IMR-90 (cell line): Measurements from ENCODE around the gene ATF7IP2. TPM values are rescaled to one million over a fixed set of nuclear protein-coding genes. Genes with fewer than 3 reads are reported as not detected.

Experiments
- ATAC-seq: fragments of 200-7000 bp; cut with Tn5 transposase; 2 replicates; pipeline ENCODE4 v1.9.1; 2020; ENCODE audit warnings: low read depth, mild to moderate bottlenecking, moderate library complexity
- BruUV-seq: library from RNA; stranded (reverse); fragments of 400-500 nt; replicated peaks from 2 replicates; lab custom pipeline; 2021; lab: Mats Ljungman, UMichigan
- CTCF ChIA-PET: fragments of 300-600 bp; formaldehyde crosslinking; extraction: SDS; loops from one replicate; lab custom pipeline; 2021; ENCODE audit warnings: antibody characterized with exemption; lab: Yijun Ruan, JAX
- POLR2A ChIA-PET: fragments of 300-600 bp; sonication (Branson Sonifier 250); formaldehyde crosslinking; loops from one replicate; lab custom pipeline; 2022; ENCODE audit warnings: antibody characterized with exemption; ENCODE audit not compliant: unreplicated experiment; lab: Charles Lee
- DNase-seq: peaks from one replicate; pipeline ENCODE4 v3.0.0; 2013
- H2AFZ ChIP-seq: replicated peaks from 2 replicates; pipeline ENCODE3; 2013; ENCODE audit warnings: low read length, mild to moderate bottlenecking; ENCODE audit not compliant: poor library complexity
- H2AK5ac ChIP-seq: 2 replicates; pipeline ENCODE4 v1.6.1; 2013; ENCODE audit warnings: low read depth, low read length, inconsistent platforms
- H2AK9ac ChIP-seq: replicated peaks from 2 replicates; pipeline ENCODE3; 2013; ENCODE audit warnings: mild to moderate bottlenecking, low read depth, low read length, moderate library complexity; ENCODE audit not compliant: poor library complexity
- H2BK120ac ChIP-seq: 2 replicates; pipeline ENCODE4 v1.6.1; 2013; ENCODE audit warnings: low read depth, low read length, inconsistent platforms
- H2BK15ac ChIP-seq: 3 replicates; pipeline ENCODE4 v1.6.1; 2013; ENCODE audit warnings: low read depth, low read length, inconsistent platforms
- H2BK20ac ChIP-seq: 2 replicates; pipeline ENCODE4 v1.6.1; 2013; ENCODE audit warnings: low read depth, mild to moderate bottlenecking, inconsistent platforms, low read length, moderate library complexity
- H2BK5ac ChIP-seq: 2 replicates; pipeline ENCODE4 v1.6.1; 2013; ENCODE audit warnings: mild to moderate bottlenecking, low read depth, low read length, inconsistent platforms; ENCODE audit not compliant: poor library complexity, severe bottlenecking
- H3K14ac ChIP-seq: replicated peaks from 2 replicates; pipeline ENCODE4 v1.6.1; 2013; ENCODE audit warnings: low read depth, low read length, inconsistent platforms
- H3K18ac ChIP-seq: 2 replicates; pipeline ENCODE4 v1.6.1; 2013; ENCODE audit warnings: low read depth, low read length, control low read depth
- H3K23ac ChIP-seq: 2 replicates; pipeline ENCODE4 v1.6.1; 2013; ENCODE audit warnings: low read depth, low read length, inconsistent platforms
- H3K27ac ChIP-seq: 2 replicates; pipeline ENCODE4 v1.5.1; 2013; ENCODE audit warnings: mild to moderate bottlenecking, control low read depth, low read length; ENCODE audit not compliant: insufficient read depth
- H3K27me3 ChIP-seq: 2 replicates; pipeline ENCODE4 v1.6.1; 2013; ENCODE audit warnings: low read length; ENCODE audit not compliant: control insufficient read depth, insufficient read depth
- H3K36me3 ChIP-seq: 2 replicates; pipeline ENCODE4 v1.6.1; 2013; ENCODE audit warnings: low read length, mixed read lengths; ENCODE audit not compliant: control insufficient read depth, insufficient read depth
- H3K4ac ChIP-seq: 2 replicates; pipeline ENCODE4 v1.6.1; 2013; ENCODE audit warnings: low read depth, low read length, inconsistent platforms
- H3K4me1 ChIP-seq: 2 replicates; pipeline ENCODE4 v1.6.1; 2013; ENCODE audit warnings: low read length, mixed read lengths; ENCODE audit not compliant: control insufficient read depth, insufficient read depth
- H3K4me2 ChIP-seq: 2 replicates; pipeline ENCODE4 v1.6.1; 2013; ENCODE audit warnings: low read depth, mild to moderate bottlenecking, control low read depth, low read length, moderate library complexity
- H3K4me3 ChIP-seq: 2 replicates; pipeline ENCODE4 v1.5.1; 2013; ENCODE audit warnings: low read depth, mild to moderate bottlenecking, control low read depth, low read length, moderate library complexity; ENCODE audit not compliant: insufficient read depth
- H3K56ac ChIP-seq: 2 replicates; pipeline ENCODE4 v1.6.1; 2013; ENCODE audit warnings: low read length, inconsistent platforms; ENCODE audit not compliant: insufficient read depth; ENCODE audit errors: extremely low read depth
- H3K79me1 ChIP-seq, 2 experiments: 2 replicates each; pipeline ENCODE4 v1.6.1; 2013; ENCODE audit warnings: low read length in 2 of 2, inconsistent platforms in 1 of 2, low read depth in 1 of 2
- H3K9ac ChIP-seq: 2 replicates; pipeline ENCODE4 v1.6.1; 2013; ENCODE audit warnings: low read depth, low read length, control low read depth
- H3K9me1 ChIP-seq: 2 replicates; pipeline ENCODE4 v1.6.1; 2013; ENCODE audit warnings: low read length, inconsistent platforms; ENCODE audit not compliant: insufficient read depth
- H3K9me3 ChIP-seq: 2 replicates; pipeline ENCODE4 v1.6.1; 2013; ENCODE audit warnings: low read length; ENCODE audit not compliant: control insufficient read depth, insufficient read depth
- H4K20me1 ChIP-seq: 2 replicates; pipeline ENCODE4 v1.6.1; 2013; ENCODE audit warnings: low read length, inconsistent platforms; ENCODE audit not compliant: insufficient read depth
- H4K5ac ChIP-seq: 2 replicates; pipeline ENCODE4 v1.6.1; 2013; ENCODE audit warnings: mild to moderate bottlenecking, low read depth, low read length, control low read depth
- H4K8ac ChIP-seq, 2 experiments: 2 replicates each; pipeline ENCODE4 v1.6.1; 2013; ENCODE audit warnings: low read depth in 2 of 2, low read length in 2 of 2, control low read depth in 1 of 2, inconsistent platforms in 1 of 2
- H4K91ac ChIP-seq: 2 replicates; pipeline ENCODE4 v1.6.1; 2013; ENCODE audit warnings: low read depth, low read length, inconsistent platforms; ENCODE audit not compliant: insufficient read depth
- BHLHE40 ChIP-seq: fragments of 150-350 bp; IDR thresholded peaks from 2 replicates; pipeline ENCODE4 v1.6.1; 2016; ENCODE audit warnings: mild to moderate bottlenecking, low read depth, low read length
- CEBPB ChIP-seq: IDR thresholded peaks from 2 replicates; pipeline ENCODE4 v1.6.1; 2012; ENCODE audit warnings: low read depth, low read length, improper control_type of control experiment
- MAFK ChIP-seq: IDR thresholded peaks from 2 replicates; pipeline ENCODE4 v1.6.1; 2012; ENCODE audit warnings: low read depth, low read length, improper control_type of control experiment
- MAZ ChIP-seq: IDR thresholded peaks from 2 replicates; pipeline ENCODE4 v1.6.1; 2012; ENCODE audit warnings: low read depth, mild to moderate bottlenecking, low read length, improper control_type of control experiment, moderate library complexity, borderline replicate concordance
- MXI1 ChIP-seq: IDR thresholded peaks from 2 replicates; pipeline ENCODE4 v1.6.1; 2012; ENCODE audit warnings: low read depth, mild to moderate bottlenecking, low read length, moderate library complexity, borderline replicate concordance
- NFE2L2 ChIP-seq: fragments of 150-350 bp; IDR thresholded peaks from 2 replicates; pipeline ENCODE4 v1.6.1; 2016; ENCODE audit warnings: low read depth, mild to moderate bottlenecking, low read length
- RAD21 ChIP-seq: IDR thresholded peaks from 2 replicates; pipeline ENCODE4 v1.6.1; 2012; ENCODE audit warnings: low read length, improper control_type of control experiment
- SMC3 ChIP-seq: fragments of 150-350 bp; IDR thresholded peaks from 2 replicates; pipeline ENCODE4 v1.6.1; 2016; ENCODE audit warnings: low read depth, mild to moderate bottlenecking, antibody characterized with exemption, low read length, moderate library complexity
- USF2 ChIP-seq: fragments of 150-350 bp; IDR thresholded peaks from 2 replicates; pipeline ENCODE4 v1.6.1; 2017; ENCODE audit warnings: mild to moderate bottlenecking, antibody characterized with exemption, low read length, low read depth
- WGBS, 2 experiments: methylation state at CpG; one replicate each; pipeline versions ENCODE4 v1.1.5 to v1.1.7; 2013; ENCODE audit warnings: missing lambda C conversion rate in 2 of 2; ENCODE audit not compliant: insufficient read length in 1 of 2; ENCODE audit errors: extremely low coverage in 2 of 2; 5-methylcytosine and 5-hydroxymethylcytosine counted together
- dilution Hi-C: fragments of 300-500 bp; cut with HindIII; formaldehyde crosslinking; loops from one replicate; pipeline ENCODE4 v1.14.3; 2018; ENCODE audit warnings: low sequenced_read_pairs; ENCODE audit not compliant: unreplicated experiment
- in situ Hi-C: fragments of 300-500 bp; cut with MboI; formaldehyde crosslinking; loops from 3 replicates; pipeline ENCODE4 v1.14.3; 2019; ENCODE audit warnings: low sequenced_read_pairs, inconsistent platforms, mixed read lengths
- intact Hi-C: fragments of 100-400 bp; cut with micrococcal nuclease; formaldehyde crosslinking; loops from 2 replicates; pipeline ENCODE4 v1.10.0; 2022
- polyA plus RNA-seq, 3 experiments: library from polyadenylated mRNA; depleted of rRNA; stranded (reverse); fragments of >200 nt; gene quantifications; 2 replicates each; pipeline ENCODE4 v1.2.3, GENCODE V29; 2012; ENCODE audit warnings: low replicate concordance in 1 of 3
- total RNA-seq: library from RNA; depleted of rRNA; stranded (reverse); fragments of >200 nt; gene quantifications from 2 replicates; pipeline ENCODE4 v1.2.3, GENCODE V29; 2012

ATF7IP2 gene
- total and polyA plus RNA-seq, 2 of the 4 experiments (the other 2 are of a cell fraction) = 2.7 to 3.6 TPM

DNA sequence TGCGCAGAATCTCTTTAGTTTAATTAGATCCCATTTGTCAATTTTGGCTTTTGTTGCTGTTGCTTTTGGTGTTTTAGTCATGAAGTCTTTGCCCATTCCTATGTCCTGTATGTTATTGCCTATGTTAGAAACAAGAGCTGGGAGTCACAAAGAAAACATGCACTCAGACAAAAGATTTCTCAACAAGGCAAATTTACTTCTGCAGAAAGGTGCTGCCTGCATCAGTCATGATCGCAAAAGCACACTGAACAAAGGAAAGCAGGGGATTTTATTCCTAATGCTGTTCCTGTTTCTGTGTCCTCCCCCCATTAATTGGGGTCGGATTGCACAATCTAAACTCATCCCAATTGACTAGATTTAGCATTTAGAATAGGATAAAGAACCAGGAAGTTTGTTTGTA lies 55.9 kb downstream of the ATF7IP2 start:
- Histone ChIP-seq H3K79me1 (no peaks in the 10 kb centered on the region), H3K4ac (no peak overlapping the region), H3K4me2 (no peak overlapping the region), H3K56ac (no peak overlapping the region), H4K8ac (no peak overlapping the region), H3K9me1 (no peaks in the 10 kb centered on the region), H3K4me1 (no peaks in the 10 kb centered on the region), H2AFZ (no peak overlapping the region), H4K91ac (no peak overlapping the region), H3K9ac (no peak overlapping the region), H3K27ac (no peak overlapping the region), H3K27me3 (no peaks in the 10 kb centered on the region), H3K4me3 (no peak overlapping the region), H4K5ac (no peak overlapping the region), H2BK20ac (no peak overlapping the region), H2AK5ac (no peak overlapping the region), H2AK9ac (no peak overlapping the region), H4K20me1 (no peaks in the 10 kb centered on the region), H3K14ac (no peak overlapping the region), H3K23ac (no peak overlapping the region), H2BK5ac (no peak overlapping the region), H3K36me3 (no peaks in the 10 kb centered on the region), H3K9me3 (peaks cover under 1% of the 10 kb centered on the region; the same call in 1 of the 2 replicates), H2BK120ac (no peak overlapping the region), H2BK15ac (no peak overlapping the region), H3K18ac (no peak overlapping the region)
- CTCF ChIA-PET = interaction anchor here (0.5 kb wide), 1 partner anchor 25 kb away, joined by 4 read pairs; no protein-coding TSS in a partner anchor
- dilution Hi-C loops (no loop called here), intact Hi-C loops (no loop called here), in situ Hi-C loops (no loop called here)
- no TSS peak for BruUV-seq
- DNase-seq (no peak), ATAC-seq (no peak)
- no CpG with 5 or more reads among the region's 3 CpGs for WGBS, 2 experiments
- POLR2A ChIA-PET = no interaction called here
- no peak for TF ChIP-seq MXI1
- no peak for TF ChIP-seq CEBPB
- TF ChIP-seq MAZ = no peak
- TF ChIP-seq RAD21 = no peak
- TF ChIP-seq SMC3 = no peak
- TF ChIP-seq USF2 = no peak
- TF ChIP-seq BHLHE40 = no peak
- TF ChIP-seq NFE2L2 = no peak
- no peak for TF ChIP-seq MAFK
